Stimulated activated CD4-positive, alpha-beta T cell treated with anti-CD3 and anti-CD28 coated beads, Interleukin-15, amount 100 ng/mL, for 1 hour (primary cell): ENCODE results near the gene FZD4.
"Not testable (repeated sequence)": the region's sequence is repeated elsewhere in the genome, so short reads cannot be mapped to it uniquely, and the experiment has no call there.

Experiments used
- DNase-seq, 2 donors: peaks; one replicate each; pipeline ENCODE4 v3.0.0-alpha.2; 2020; ENCODE audit warnings: low read depth in 1 of 2, low spot score in 1 of 2

The FZD4 gene

DNA sequence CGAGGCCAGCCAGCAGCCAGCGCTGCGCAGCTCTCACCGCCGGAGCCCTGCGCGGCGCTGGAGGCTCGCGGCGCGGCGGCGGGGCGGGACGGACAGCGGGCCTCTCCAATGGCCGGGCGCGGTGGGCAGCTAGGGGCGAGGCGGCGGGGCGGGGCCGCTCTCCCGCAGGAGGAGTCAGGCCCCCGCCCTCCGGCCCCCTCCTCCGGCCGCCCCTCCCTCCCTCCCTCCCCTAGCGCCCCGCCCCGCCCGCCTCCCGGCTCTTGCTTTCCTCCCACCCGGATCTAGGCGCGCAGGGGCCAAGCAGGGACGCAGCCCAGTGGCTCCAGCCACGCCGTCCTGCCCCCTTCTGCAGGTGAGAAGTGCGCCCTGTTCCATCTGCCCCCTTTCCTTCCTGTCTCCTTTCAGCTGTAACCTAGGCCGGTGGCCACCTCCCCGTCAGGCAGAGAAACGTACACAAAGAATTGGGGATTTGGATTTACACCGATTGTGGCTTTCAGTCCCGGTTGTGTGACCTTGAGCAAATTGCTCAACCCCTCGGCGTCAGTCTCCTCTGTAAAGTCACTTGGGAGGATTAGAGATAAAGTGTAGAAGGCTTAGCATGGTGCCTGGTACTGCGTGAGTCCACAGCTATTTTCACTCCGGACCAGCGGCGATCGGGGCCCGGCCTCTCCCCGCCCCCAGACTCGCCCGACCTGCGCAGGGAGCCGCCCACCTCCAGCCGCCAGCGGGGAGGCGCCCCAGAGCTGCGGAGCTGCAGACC is at the start of gene FZD4:
FZD4 (minus strand) TSS at position 35 of the 760 bp plus-strand sequence. CDS start 310 bp downstream, outside the sequence.
- peak in 1 of 2 donors; percentile 23 for DNase-seq

DNA sequence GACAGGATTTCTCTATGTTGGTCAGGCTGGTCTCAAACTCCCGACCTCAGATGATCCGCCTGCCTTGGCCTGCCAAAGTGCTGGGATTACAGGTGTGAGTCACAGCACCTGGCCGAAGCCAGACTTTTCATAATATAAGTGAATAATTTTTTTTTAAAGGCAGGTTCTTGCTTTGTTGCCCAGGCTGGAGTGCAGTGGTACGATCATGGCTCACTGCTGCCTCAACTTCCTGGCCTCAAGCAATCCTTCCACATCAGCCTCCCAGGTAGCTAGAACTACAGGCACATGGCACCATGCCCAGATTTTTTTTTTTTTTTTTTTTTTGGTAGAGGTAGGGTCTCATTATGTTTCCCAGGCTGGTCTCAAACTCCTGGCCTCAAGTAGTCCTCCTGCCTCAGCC is 49.1 kb upstream of the FZD4 start:
- not testable (repeated sequence) for DNase-seq

GRCh38 chr11:87002918-87003317 is 47.7 kb upstream of the FZD4 start:
- DNase-seq = no peak

- no peak for DNase-seq
Measured at GRCh38 chr11:86999859-87000753, 44.9 kb upstream of the FZD4 start.

- DNase-seq = no peak
Measured at GRCh38 chr11:86999388-86999787, 44.2 kb upstream of the FZD4 start.

GRCh38 chr11:86996953-86997570 is 41.9 kb upstream of the FZD4 start:
- no peak for DNase-seq

DNA sequence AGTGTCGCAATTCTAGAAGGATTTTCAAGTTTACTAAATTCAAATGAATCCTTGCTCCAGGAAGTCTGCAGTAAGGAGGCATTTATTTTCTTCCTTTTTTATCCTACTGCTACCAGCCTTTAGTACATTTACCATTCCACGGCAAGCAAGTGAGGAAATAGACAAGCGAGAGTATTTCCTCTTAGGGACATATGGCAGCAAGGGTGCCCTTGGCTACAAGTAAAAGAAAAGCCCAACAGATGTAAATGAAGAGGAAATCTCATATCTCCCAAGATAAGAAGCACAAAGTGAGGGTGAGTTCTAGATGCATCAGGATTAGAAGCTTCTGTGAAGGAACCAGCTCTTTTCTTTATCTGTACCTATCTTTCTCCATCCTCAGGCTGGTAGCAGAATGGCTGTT is 37.8 kb upstream of the FZD4 start:
- no peak for DNase-seq

DNA sequence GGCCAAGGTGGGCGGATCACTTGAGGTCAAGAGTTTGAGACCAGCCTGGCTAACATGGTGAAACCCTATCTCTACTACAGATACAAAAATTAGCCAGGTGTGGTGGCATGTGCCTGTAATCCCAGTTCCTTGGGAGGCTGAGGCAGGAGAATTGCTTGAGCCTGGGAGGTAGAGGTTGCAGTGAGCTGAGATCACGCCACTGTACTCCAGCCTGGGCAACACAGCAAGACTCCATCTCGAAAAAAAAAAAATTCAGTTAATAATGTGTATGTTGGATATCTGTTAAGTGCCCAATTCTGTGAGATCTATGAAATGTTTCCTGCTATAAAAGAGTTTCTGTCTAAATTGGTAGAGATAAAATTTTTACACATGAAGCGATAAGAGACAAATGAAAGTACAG is 37.1 kb upstream of the FZD4 start:
- DNase-seq = not testable (repeated sequence)

DNA sequence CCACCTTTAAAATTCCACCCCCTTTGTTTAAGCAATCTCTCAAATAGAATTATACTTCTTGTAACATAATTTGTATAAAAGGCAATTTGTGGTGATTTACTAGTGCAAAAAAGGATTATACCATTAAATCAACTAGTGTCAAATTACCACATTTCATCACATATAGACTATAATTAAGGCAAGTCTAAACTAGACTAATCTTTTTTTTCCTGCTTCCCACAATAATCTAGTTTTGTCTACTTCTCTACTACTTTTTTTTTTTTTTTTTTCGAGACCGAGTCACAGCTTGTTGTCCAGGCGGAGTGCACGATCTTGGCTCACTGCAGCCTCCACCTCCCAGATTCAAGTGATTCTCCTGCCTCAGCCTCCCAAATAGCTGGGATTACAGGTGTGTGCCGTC is 36.1 kb upstream of the FZD4 start:
- DNase-seq = no peak

DNA sequence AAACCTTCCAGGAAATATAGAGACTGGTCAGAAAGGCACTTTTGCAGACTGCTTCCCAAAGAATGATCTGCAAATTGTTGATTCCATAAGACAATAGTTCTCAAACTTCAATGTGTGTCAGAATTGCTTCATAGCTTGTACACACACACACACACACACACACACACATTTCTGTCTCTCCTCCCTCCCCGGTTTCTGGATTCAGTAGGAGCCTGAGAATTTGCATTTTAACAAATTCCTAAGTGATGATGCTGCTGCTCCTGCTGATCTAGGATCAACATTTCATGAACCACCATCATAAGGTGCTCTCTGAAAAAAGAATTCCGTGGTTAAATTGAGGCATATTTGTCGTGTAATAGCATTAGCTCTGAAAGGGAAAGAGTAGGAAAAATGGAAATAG is 35.3 kb upstream of the FZD4 start:
- DNase-seq = no peak

- no peak for DNase-seq
Measured at GRCh38 chr11:86990031-86990430, 34.8 kb upstream of the FZD4 start.

DNA sequence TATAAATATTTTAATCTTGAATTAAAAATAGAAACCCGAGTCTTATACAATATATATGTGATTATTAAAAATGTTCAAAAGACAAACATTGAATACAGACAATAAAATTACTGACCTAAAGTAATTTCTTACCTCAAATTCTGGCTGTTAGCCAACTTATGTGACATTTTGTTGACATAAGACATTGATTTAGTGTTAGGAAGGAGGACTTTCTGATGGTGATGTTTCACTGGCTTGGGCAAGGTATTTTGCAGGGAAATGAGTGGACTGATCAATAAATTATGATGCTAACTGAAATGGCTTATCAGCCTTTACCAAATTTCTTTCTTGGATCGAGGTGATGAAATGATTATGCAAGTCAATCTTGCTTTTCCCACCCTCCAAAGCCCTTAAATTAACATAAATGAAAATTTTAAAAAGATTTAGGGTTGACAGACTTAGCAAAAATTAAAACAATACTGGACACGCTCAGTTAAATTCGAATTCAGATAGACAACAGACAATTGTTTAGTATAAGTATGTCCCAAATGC is 33.2 kb upstream of the FZD4 start:
- DNase-seq = no peak

DNA sequence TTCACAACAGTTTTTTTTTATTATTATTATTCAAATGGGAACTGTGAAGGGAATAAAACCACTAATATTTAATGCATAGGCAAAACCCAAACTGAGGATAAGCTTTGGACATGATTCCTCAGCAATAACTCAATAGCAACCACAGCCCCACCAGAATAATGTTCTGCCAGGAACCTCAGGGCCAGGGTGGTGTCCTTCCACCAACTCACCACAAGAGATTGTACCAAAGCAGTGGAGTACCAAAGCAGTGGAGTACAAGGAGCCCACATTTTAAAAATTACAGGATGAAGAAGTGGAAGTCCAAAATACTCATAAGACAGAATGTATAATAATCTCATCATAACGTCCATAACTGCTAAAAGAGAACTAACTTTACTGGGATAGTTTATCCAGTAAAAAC is 32.5 kb upstream of the FZD4 start:
- DNase-seq = no peak

- DNase-seq = no peak
Measured at GRCh38 chr11:86984701-86985100, 29.5 kb upstream of the FZD4 start.

GRCh38 chr11:86983021-86983488 is 27.9 kb upstream of the FZD4 start:
- DNase-seq = no peak

GRCh38 chr11:86981777-86982540 is 26.8 kb upstream of the FZD4 start:
- DNase-seq = no peak

DNA sequence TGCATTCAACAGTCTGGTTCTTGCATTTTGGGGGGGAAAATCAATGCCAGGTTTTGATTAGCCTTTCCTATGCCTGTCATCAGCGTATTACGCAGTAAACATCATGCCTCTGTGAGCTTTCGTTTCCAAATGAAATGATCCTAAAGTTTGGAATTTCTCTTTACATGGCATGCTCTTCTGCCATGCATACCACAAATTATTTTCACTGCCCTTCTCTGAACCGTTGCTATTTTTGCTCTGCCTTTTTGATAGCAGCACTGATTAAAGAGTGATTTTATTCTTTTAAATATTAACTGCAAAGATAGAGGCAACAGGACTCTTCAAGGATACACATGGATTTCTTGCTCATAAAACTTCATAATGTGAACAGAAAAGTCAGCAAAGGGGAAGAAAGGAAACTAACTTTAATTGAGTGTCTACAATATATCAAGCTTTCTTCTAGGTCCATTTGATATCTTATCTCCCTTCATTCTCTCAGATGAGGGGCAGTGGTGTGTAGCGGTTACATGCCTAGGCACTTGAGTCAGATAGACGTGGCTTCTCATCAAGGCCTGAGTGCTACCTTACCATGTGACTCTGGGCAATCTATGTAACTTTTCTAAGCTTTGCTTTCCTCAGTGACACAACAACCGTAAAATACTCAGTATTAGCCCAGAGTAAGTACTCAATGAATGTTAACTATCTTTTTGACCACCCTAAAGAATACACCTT is 25.0 kb upstream of the FZD4 start:
- DNase-seq = no peak

GRCh38 chr11:86978756-86979608 is 23.8 kb upstream of the FZD4 start:
- DNase-seq = no peak

DNA sequence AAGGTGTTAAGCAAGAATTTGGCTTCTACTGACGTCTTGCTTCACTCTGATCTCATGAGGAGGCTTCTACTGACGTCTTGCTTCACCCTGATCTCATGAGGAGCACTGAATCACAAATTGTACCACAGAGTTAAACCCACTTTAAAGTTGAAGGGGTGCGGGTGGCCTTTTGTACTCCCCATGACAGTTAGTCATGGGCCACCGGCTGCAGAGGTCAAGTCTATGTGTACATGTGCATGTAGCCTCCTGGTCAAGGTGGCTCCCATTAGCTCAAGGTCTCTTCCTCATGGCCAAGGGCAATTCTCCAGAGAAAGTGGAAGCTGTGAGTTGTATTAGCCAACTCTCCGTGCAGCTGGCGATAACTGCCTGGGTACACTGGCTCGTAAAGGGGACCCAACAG is 23.1 kb upstream of the FZD4 start:
- no peak for DNase-seq
